K562 (cell line): Measurements from ENCODE around the gene CNOT4. TPM values are rescaled to one million over a fixed set of nuclear protein-coding genes. Genes with fewer than 3 reads are reported as not detected.

Experiments
- CBFA2T2 ChIP-seq: fragments of 450-650 bp; conservative IDR thresholded peaks from 2 replicates; pipeline ENCODE4 v1.6.1; 2017; ENCODE audit warnings: mild to moderate bottlenecking
- CBFA2T3 ChIP-seq: fragments of 450-650 bp; IDR thresholded peaks from 2 replicates; pipeline ENCODE4 v1.6.1; 2017
- CCNT2 ChIP-seq: IDR thresholded peaks from 2 replicates; pipeline ENCODE4 v1.6.1; 2011; ENCODE audit warnings: borderline replicate concordance, low read depth, mild to moderate bottlenecking, moderate library complexity, mixed read lengths, low read length; ENCODE audit not compliant: insufficient read length; ENCODE audit errors: extremely low read depth
- CHD2 ChIP-seq: IDR thresholded peaks from 2 replicates; pipeline ENCODE4 v1.6.1; 2011; ENCODE audit warnings: low read depth, low read length
- EWSR1 ChIP-seq: fragments of 450-650 bp; IDR thresholded peaks from 2 replicates; pipeline ENCODE4 v1.6.1; 2018; ENCODE audit warnings: borderline replicate concordance, mild to moderate bottlenecking, low read depth, moderate library complexity; ENCODE audit not compliant: partially characterized antibody
- NEUROD1 ChIP-seq: fragments of 150-350 bp; IDR thresholded peaks from 2 replicates; pipeline ENCODE4 v1.6.1; 2014; ENCODE audit warnings: borderline replicate concordance, low read length, low read depth; ENCODE audit not compliant: partially characterized antibody
- REST ChIP-seq, 2 experiments: fragments of 450-650 bp; formaldehyde crosslinking in 1 of 2; IDR thresholded peaks; 2 replicates each; pipeline versions ENCODE4 v1.4.0 to v1.6.1; 2014 to 2020; ENCODE audit warnings: mild to moderate bottlenecking in 2 of 2, borderline replicate concordance in 1 of 2, low read depth in 1 of 2
- TAL1 ChIP-seq: fragments of 450-650 bp; IDR thresholded peaks from 2 replicates; pipeline ENCODE4 v1.6.1; 2016; ENCODE audit warnings: mild to moderate bottlenecking
- TEAD4 ChIP-seq, 2 experiments: sonication (generic) in 1 of 2; formaldehyde crosslinking in 1 of 2; IDR thresholded peaks; 2 replicates each; pipeline versions ENCODE4 v1.6.1 to v1.8.0; 2012 to 2022; ENCODE audit warnings: borderline replicate concordance in 1 of 2, inconsistent platforms in 1 of 2, low read length in 1 of 2, mild to moderate bottlenecking in 1 of 2, missing genetic modification reagents in 1 of 2
- TGIF2 ChIP-seq: sonication (generic); formaldehyde crosslinking; IDR thresholded peaks from 2 replicates; pipeline ENCODE4 v1.8.1; 2022; ENCODE audit warnings: mild to moderate bottlenecking, missing genetic modification reagents, moderate library complexity
- ZBTB2 ChIP-seq: fragments of 450-650 bp; IDR thresholded peaks from 2 replicates; pipeline ENCODE4 v1.6.1; 2016; ENCODE audit warnings: antibody characterized with exemption
- ZBTB26 ChIP-seq: fragments of 450-650 bp; formaldehyde crosslinking; IDR thresholded peaks from 2 replicates; pipeline ENCODE4 v1.4.0; 2022; ENCODE audit warnings: missing genetic modification characterization
- ZBTB49 ChIP-seq: sonication (generic); formaldehyde crosslinking; IDR thresholded peaks from 2 replicates; pipeline ENCODE4 v1.8.0; 2022; ENCODE audit warnings: missing genetic modification reagents, mild to moderate bottlenecking, borderline replicate concordance
- ZKSCAN8 ChIP-seq: fragments of 200-800 bp; sonication (Bioruptor generic); IDR thresholded peaks from 2 replicates; pipeline ENCODE4 v1.6.1; 2016; ENCODE audit warnings: missing genetic modification characterization, missing compliant biosample characterization
- ZNF766 ChIP-seq: fragments of 200-800 bp; sonication (Bioruptor generic); conservative IDR thresholded peaks from 2 replicates; pipeline ENCODE4 v1.6.1; 2016; ENCODE audit warnings: missing genetic modification characterization, missing compliant biosample characterization
- polyA plus RNA-seq, 8 experiments: library from polyadenylated mRNA; depleted of rRNA in 4 of 8; stranded (reverse) in 5 of 8; unstranded in 3 of 8; fragments of >200 nt; fragmentation: Nextera tagmentation in 2 of 8; fragmentation: Illumina TruSeq in 1 of 8; extraction: Ambion mirVana in 2 of 8; extraction: Trizol in 1 of 8; gene quantifications; 2 replicates each; pipeline versions ENCODE4 v1.2.1 to v1.2.3, GENCODE V29; 2011 to 2014; ENCODE audit warnings: inconsistent platforms in 1 of 8, missing spikeins in 1 of 8
- total RNA-seq, 7 experiments: library from RNA; depleted of rRNA in 6 of 7; stranded (reverse); fragments of >200 nt in 6 of 7; fragmentation: Illumina TruSeq in 2 of 7; extraction: Trizol in 2 of 7; gene quantifications; 2 replicates each; pipeline versions ENCODE4 v1.2.1 to v1.2.3, GENCODE V29; 2011 to 2021; ENCODE audit warnings: low replicate concordance in 1 of 7

The CNOT4 gene
- total and polyA plus RNA-seq, 9 of the 15 experiments (the other 6 are each of a cell fraction or from before 2014, with no cell fraction given): 8.6 to 24.1 (median 15.4) TPM

GRCh38 chr7:135525426-135525825, 15.5 kb upstream of the CNOT4 start (continued):
- TF ChIP-seq REST (IDR thresholded peaks at IDR 0.05; ENCODE audit: borderline replicate concordance): no peak
- no peak for TF ChIP-seq REST (CRISPR knock-in tag; IDR thresholded peaks at IDR 0.05; ENCODE audit: low read depth)
- TF ChIP-seq TAL1: peak; percentile 66; the same call in 1 of the 2 replicates
- TF ChIP-seq CCNT2: no peak
- TF ChIP-seq CHD2: no peak
- TF ChIP-seq ZBTB26 (CRISPR knock-in tag): no peak
- peak; percentile 83 for TF ChIP-seq CBFA2T3
- no peak for TF ChIP-seq TGIF2
- no peak for TF ChIP-seq NEUROD1
- TF ChIP-seq CBFA2T2: peak; percentile 64
- no peak for TF ChIP-seq ZBTB49 (CRISPR knock-in tag)
- no peak for TF ChIP-seq ZBTB2
- TF ChIP-seq ZNF766: no peak
- TF ChIP-seq TEAD4 (IDR thresholded peaks at IDR 0.05; ENCODE audit: low read length): peak; percentile 60
- no peak for TF ChIP-seq TEAD4 (CRISPR knock-in tag; IDR thresholded peaks at IDR 0.05; ENCODE audit: borderline replicate concordance)
- TF ChIP-seq EWSR1: no peak
- no peak for TF ChIP-seq ZKSCAN8 (CRISPR knock-in tag)
